Astrocyte of the cerebellum (primary cell): ENCODE measurements around the gene LIN28A.
"Not testable (repeated sequence)": the region's sequence is repeated elsewhere in the genome, so short reads cannot be mapped to it uniquely, and the experiment has no call there.

Experiments used
- DNase-seq: peaks from one replicate; pipeline ENCODE4 v3.0.0-alpha.2; 2011; ENCODE audit warnings: low read depth
- H3K4me3 ChIP-seq: 2 replicates; pipeline ENCODE4 v1.5.1; 2011; ENCODE audit warnings: mild to moderate bottlenecking, low read depth, low read length, moderate library complexity
- CTCF ChIP-seq: IDR thresholded peaks from 2 replicates; pipeline ENCODE4 v1.5.1; 2012; ENCODE audit warnings: low read length, low read depth, moderate library complexity, mild to moderate bottlenecking; ENCODE audit errors: missing control alignments
- in situ Hi-C: cut with HindIII; loops from 2 replicates; pipeline ENCODE4 v1.10.0; 2017; ENCODE audit warnings: low sequenced_read_pairs

The LIN28A gene

GRCh38 chr1:26373789-26374188 is 36.8 kb upstream of the LIN28A start:
- TF ChIP-seq CTCF, result no peak
- in situ Hi-C loops, result no loop called here
- DNase-seq, result no peak
- H3K4me3 ChIP-seq, result no peak overlapping the region

- in situ Hi-C loops, H3K4me3 ChIP-seq, DNase-seq: not testable (repeated sequence)
These were observed 36.3 kb upstream of the LIN28A start for GRCh38 chr1:26374361-26374760.

GRCh38 chr1:26375081-26375480 is 35.5 kb upstream of the LIN28A start:
- DNase-seq, result no peak
- no peak overlapping the region for H3K4me3 ChIP-seq
- TF ChIP-seq CTCF, result no peak
- in situ Hi-C loops, result no loop called here

GRCh38 chr1:26376050-26376449 is 34.6 kb upstream of the LIN28A start:
- no peak overlapping the region for H3K4me3 ChIP-seq
- no peak for TF ChIP-seq CTCF
- no peak for DNase-seq
- in situ Hi-C loops, result no loop called here

- in situ Hi-C loops, result no loop called here
- no peak for TF ChIP-seq CTCF
- DNase-seq, result peak; percentile 97
- no peak overlapping the region for H3K4me3 ChIP-seq
These were observed 32.3 kb upstream of the LIN28A start for GRCh38 chr1:26378088-26378878.

GRCh38 chr1:26378879-26379251 is 31.8 kb upstream of the LIN28A start:
- in situ Hi-C loops, result no loop called here
- H3K4me3 ChIP-seq, result no peak overlapping the region
- TF ChIP-seq CTCF, result no peak
- no peak for DNase-seq

GRCh38 chr1:26384076-26384475 is 26.5 kb upstream of the LIN28A start:
- in situ Hi-C loops, result no loop called here
- TF ChIP-seq CTCF, result no peak
- no peak for DNase-seq
- no peak overlapping the region for H3K4me3 ChIP-seq

GRCh38 chr1:26385063-26385462 is 25.6 kb upstream of the LIN28A start:
- in situ Hi-C loops, DNase-seq, H3K4me3 ChIP-seq: not testable (repeated sequence)
